Glutamatergic neuron (in vitro differentiated cells): Measurements from ENCODE around the gene SLC9C2. TPM values are rescaled to one million over a fixed set of nuclear protein-coding genes. Genes with fewer than 3 reads are reported as not detected.
"Not testable (repeated sequence)": the region's sequence is repeated elsewhere in the genome, so short reads cannot be mapped to it uniquely, and the experiment has no call there.

Experiments used
- DNase-seq: peaks from one replicate; pipeline ENCODE4 v3.0.0; 2022
- H3K27ac Mint-ChIP-seq: one replicate; pipeline ENCODE4 v1.8.0; 2020; ENCODE audit warnings: mild to moderate bottlenecking, mixed read lengths, inconsistent platforms; ENCODE audit not compliant: unreplicated experiment
- H3K27me3 Mint-ChIP-seq: one replicate; pipeline ENCODE4 v1.8.0; 2020; ENCODE audit warnings: mild to moderate bottlenecking, moderate library complexity, mixed read lengths, inconsistent platforms; ENCODE audit not compliant: unreplicated experiment
- H3K36me3 Mint-ChIP-seq: one replicate; pipeline ENCODE4 v1.8.0; 2020; ENCODE audit warnings: mild to moderate bottlenecking, mixed read lengths, inconsistent platforms; ENCODE audit not compliant: unreplicated experiment
- H3K4me1 Mint-ChIP-seq: one replicate; pipeline ENCODE4 v1.8.0; 2020; ENCODE audit warnings: mild to moderate bottlenecking, low read depth, mixed read lengths, inconsistent platforms; ENCODE audit not compliant: unreplicated experiment
- H3K4me3 Mint-ChIP-seq: one replicate; pipeline ENCODE4 v1.8.0; 2020; ENCODE audit warnings: mild to moderate bottlenecking, mixed read lengths, inconsistent platforms; ENCODE audit not compliant: unreplicated experiment
- H3K9me3 Mint-ChIP-seq: one replicate; pipeline ENCODE4 v1.8.0; 2020; ENCODE audit warnings: mild to moderate bottlenecking, moderate library complexity, mixed read lengths, inconsistent platforms; ENCODE audit not compliant: unreplicated experiment
- total RNA-seq: library from RNA; stranded (reverse); fragmentation: NEBNext Ultra II Directional; extraction: Animal tissue kit (Norgen Biotek cat#: 25700); gene quantifications from one replicate; pipeline ENCODE4 v1.2.1, GENCODE V29; 2021; ENCODE audit not compliant: unreplicated experiment
- TF ChIP-seq, protein P1 (sequence below): fragments of 200-600 bp; sonication (generic); IDR thresholded peaks from one replicate; pipeline ENCODE4 v1.5.0; 2021; ENCODE audit not compliant: partially characterized antibody, unreplicated experiment

Gene SLC9C2
- total RNA-seq, 1 donor from 2014 or later: 0.98 TPM

DNA sequence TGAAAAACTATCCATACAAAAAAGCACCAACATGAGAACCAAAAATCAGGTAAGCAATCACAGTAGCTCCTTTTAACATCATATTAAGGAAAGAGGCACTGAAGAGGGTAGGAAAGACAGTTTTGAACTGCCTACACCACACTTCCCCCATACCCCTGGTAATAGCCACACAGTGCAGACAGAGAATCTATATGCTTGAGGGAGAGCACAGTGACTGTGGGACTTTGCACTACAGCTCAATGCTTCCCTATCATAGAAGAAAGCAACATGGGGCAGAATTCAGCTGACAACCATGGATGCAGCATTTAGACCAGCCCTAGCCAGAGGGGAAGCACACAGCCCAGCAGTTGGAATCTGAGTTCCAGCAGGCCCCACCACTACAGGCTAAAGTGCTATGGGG lies 24.4 kb upstream of the SLC9C2 start:
- H3K27me3 Mint-ChIP-seq: peaks cover 2% of the 10 kb centered on the region
- no peak for DNase-seq
- H3K9me3 Mint-ChIP-seq: peaks cover 3% of the 10 kb centered on the region
- no peaks in the 10 kb centered on the region for H3K4me1 Mint-ChIP-seq
- H3K4me3 Mint-ChIP-seq: no peak overlapping the region
- no peaks in the 10 kb centered on the region for H3K36me3 Mint-ChIP-seq
- H3K27ac Mint-ChIP-seq: no peak overlapping the region
- TF ChIP-seq, protein P1, sequence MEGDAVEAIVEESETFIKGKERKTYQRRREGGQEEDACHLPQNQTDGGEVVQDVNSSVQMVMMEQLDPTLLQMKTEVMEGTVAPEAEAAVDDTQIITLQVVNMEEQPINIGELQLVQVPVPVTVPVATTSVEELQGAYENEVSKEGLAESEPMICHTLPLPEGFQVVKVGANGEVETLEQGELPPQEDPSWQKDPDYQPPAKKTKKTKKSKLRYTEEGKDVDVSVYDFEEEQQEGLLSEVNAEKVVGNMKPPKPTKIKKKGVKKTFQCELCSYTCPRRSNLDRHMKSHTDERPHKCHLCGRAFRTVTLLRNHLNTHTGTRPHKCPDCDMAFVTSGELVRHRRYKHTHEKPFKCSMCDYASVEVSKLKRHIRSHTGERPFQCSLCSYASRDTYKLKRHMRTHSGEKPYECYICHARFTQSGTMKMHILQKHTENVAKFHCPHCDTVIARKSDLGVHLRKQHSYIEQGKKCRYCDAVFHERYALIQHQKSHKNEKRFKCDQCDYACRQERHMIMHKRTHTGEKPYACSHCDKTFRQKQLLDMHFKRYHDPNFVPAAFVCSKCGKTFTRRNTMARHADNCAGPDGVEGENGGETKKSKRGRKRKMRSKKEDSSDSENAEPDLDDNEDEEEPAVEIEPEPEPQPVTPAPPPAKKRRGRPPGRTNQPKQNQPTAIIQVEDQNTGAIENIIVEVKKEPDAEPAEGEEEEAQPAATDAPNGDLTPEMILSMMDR: no peak

DNA sequence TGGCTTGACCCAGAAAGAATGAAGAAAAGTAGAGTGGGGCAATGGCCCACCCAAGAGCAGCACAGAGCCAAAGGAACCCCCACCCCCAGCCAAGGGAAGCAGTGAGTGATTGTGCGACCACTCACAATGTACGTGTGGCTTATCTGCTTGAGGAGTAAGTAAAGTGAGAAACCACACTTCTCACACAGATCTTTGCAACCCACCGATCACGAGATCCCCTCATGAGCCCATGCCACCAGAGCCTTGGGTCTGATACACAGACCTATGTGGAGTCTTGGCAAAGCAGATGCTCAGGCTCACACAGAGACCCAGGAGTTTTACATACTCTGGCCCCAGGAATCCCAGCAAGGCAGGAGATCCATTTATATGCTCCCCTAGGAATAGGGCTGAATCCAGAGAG lies 14.0 kb upstream of the SLC9C2 start:
- Mint-ChIP-seq H3K4me3 (no peak overlapping the region), H3K36me3 (peaks cover 11% of the 10 kb centered on the region), H3K27me3 (peaks cover 3% of the 10 kb centered on the region), H3K27ac (peak overlapping the region; percentile 43), H3K9me3 (peaks cover 13% of the 10 kb centered on the region), H3K4me1 (peaks cover 3% of the 10 kb centered on the region)
- TF ChIP-seq, protein P1: no peak
- DNase-seq: no peak

DNA sequence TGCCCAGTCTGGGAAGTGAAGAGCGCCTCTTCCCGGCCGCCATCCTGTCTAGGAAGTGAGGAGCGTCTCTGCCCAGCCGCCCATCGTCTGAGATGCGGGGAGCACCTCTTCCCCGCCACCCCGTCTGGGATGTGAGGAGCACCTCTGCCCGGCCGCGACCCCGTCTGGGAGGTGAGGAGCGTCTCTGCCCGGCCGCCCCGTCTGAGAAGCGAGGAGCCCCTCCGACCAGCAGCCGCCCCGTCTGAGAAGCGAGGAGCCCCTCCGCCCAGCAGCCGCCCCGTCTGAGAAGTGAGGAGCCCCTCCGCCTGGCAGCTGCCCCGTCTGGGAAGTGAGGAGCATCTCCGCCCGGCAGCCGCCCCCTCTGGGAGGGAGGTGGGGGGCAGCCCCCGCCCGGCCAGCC lies 10.2 kb upstream of the SLC9C2 start:
- not testable (repeated sequence) for H3K27ac Mint-ChIP-seq, H3K9me3 Mint-ChIP-seq, DNase-seq, H3K36me3 Mint-ChIP-seq, H3K4me3 Mint-ChIP-seq, H3K4me1 Mint-ChIP-seq, H3K27me3 Mint-ChIP-seq

DNA sequence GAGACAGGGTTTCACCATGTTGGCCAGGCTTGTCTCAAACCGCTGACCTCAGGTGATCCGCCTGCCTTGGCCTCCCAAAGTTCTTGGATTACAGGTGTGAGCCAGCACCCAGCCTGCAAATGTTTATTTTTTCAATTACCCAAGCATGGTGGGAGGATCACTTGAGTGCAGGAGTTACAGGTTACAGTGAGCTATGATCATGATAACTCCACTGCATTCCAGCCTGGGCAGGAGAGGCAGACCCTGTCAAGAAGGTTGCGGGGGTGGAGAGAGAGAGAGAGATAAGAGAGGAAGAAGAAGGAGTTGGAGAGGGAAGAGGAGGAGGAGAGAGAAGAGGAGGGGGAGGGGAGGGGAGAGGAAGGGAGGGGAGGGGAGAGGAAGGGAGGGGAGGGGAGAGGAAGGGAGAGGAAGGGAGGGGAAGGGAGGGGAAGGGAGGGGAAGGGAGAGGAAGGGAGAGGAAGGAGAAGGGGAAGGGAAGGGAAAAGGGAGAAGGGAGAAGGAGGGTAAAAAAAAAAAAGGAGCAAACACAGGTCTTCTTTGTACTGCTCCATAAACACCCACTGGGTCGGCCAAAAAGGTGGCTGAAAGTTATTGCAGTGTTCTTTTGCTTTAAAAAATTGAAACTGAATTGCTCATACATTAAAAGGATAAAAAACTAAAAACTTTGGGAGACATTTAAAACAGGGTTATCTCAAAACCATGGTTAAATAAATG lies 5.8 kb upstream of the SLC9C2 start:
- TF ChIP-seq, protein P1: no peak
- Mint-ChIP-seq H3K36me3 (no peaks in the 10 kb centered on the region), H3K27me3 (peaks cover 4% of the 10 kb centered on the region), H3K27ac (no peak overlapping the region), H3K9me3 (peaks cover 5% of the 10 kb centered on the region), H3K4me1 (no peaks in the 10 kb centered on the region), H3K4me3 (no peak overlapping the region)
- no peak for DNase-seq

DNA sequence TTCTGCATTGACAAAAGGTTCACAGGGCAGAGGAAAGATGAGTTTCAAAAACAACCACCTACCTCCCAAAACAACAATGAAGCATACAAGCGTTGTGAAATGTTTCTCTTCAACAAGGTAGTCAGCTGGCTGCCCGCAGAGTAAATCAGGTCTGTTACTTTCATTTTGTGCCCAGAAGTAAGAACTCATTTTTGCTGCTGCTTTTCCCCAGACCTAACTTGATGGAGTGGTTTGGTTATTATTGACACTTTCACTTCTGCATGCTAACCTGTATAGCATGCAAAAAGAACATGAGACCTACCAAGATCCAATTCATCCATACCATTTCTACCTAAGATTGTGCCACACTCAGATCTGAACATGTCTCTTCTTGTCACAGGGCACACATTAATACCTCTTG lies 1.3 kb downstream of the SLC9C2 start:
- no peaks in the 10 kb centered on the region for H3K4me1 Mint-ChIP-seq
- peaks cover 2% of the 10 kb centered on the region for H3K9me3 Mint-ChIP-seq
- no peak overlapping the region for H3K4me3 Mint-ChIP-seq
- TF ChIP-seq, protein P1: no peak
- H3K27ac Mint-ChIP-seq: no peak overlapping the region
- H3K27me3 Mint-ChIP-seq: no peaks in the 10 kb centered on the region
- DNase-seq: no peak
- no peaks in the 10 kb centered on the region for H3K36me3 Mint-ChIP-seq
